GM12878 (cell line): Measurements from ENCODE around the gene CCBE1. TPM values are rescaled to one million over a fixed set of nuclear protein-coding genes. Genes with fewer than 3 reads are reported as not detected.

ENCODE experiments used
- ATAC-seq: fragments of 200-7000 bp; cut with Tn5 transposase; 3 replicates; pipeline ENCODE4 v1.9.1; 2020; ENCODE audit warnings: mild to moderate bottlenecking, moderate library complexity
- BruUV-seq: library from RNA; stranded (reverse); fragments of 400-500 nt; replicated peaks from 2 replicates; lab custom pipeline; 2021; lab: Mats Ljungman, UMichigan
- CTCF ChIA-PET: fragments of 300-600 bp; sonication (Branson Sonifier 250); formaldehyde crosslinking; extraction: SDS; loops from one replicate; lab custom pipeline; 2021; ENCODE audit warnings: inconsistent platforms; lab: Yijun Ruan, JAX
- POLR2A ChIA-PET: fragments of 350-600 bp; formaldehyde crosslinking; extraction: SDS; loops from one replicate; lab custom pipeline; 2021; ENCODE audit warnings: inconsistent platforms; lab: Charles Lee
- RAD21 ChIA-PET: fragments of 300-600 bp; sonication (Branson Sonifier 250); formaldehyde crosslinking; loops from one replicate; lab custom pipeline; 2023; ENCODE audit warnings: antibody characterized with exemption; ENCODE audit not compliant: unreplicated experiment; lab: Charles Lee
- SMC1A ChIA-PET: fragments of 300-600 bp; sonication (Branson Sonifier 250); formaldehyde crosslinking; loops from one replicate; lab custom pipeline; 2023; ENCODE audit not compliant: unreplicated experiment, uncharacterized antibody; lab: Charles Lee
- DNase-seq: peaks from one replicate; pipeline ENCODE4 v3.0.0-alpha.2; 2011; ENCODE audit warnings: low read depth, low spot score
- FAIRE-seq: peaks from 3 replicates; lab custom pipeline; 2011; peaks lifted over from hg19 to GRCh38; lab: Jason Lieb, UNC
- H2AFZ ChIP-seq: 2 replicates; pipeline ENCODE4 v1.6.0; 2011; ENCODE audit warnings: low read depth, low read length, control low read depth; ENCODE audit not compliant: control insufficient read depth
- H3K27ac ChIP-seq: 2 replicates; pipeline ENCODE4 v1.5.1; 2011; ENCODE audit warnings: control low read depth; ENCODE audit not compliant: control insufficient read depth, insufficient read depth
- H3K27me3 ChIP-seq, 2 experiments: replicated peaks in 1 of 2; 2 replicates each; pipeline versions ENCODE4 v1.6.0 to v1.6.1; 2011; ENCODE audit warnings: low read length in 1 of 2; ENCODE audit not compliant: control insufficient read depth in 2 of 2, insufficient read depth in 2 of 2
- H3K36me3 ChIP-seq, 2 experiments: 2 replicates each; pipeline ENCODE4 v1.5.1; 2011; ENCODE audit warnings: low read length in 1 of 2; ENCODE audit not compliant: control insufficient read depth in 2 of 2, insufficient read depth in 2 of 2
- H3K4me1 ChIP-seq: 2 replicates; pipeline ENCODE4 v1.6.1; 2011; ENCODE audit warnings: mild to moderate bottlenecking, low read length, moderate library complexity, mixed read lengths; ENCODE audit not compliant: control insufficient read depth, insufficient read depth
- H3K4me2 ChIP-seq: 2 replicates; pipeline ENCODE4 v1.6.0; 2011; ENCODE audit warnings: control low read depth; ENCODE audit not compliant: control insufficient read depth, insufficient read depth
- H3K4me3 ChIP-seq: fragments of 200-600 bp; sonication (generic); 2 replicates; pipeline ENCODE4 v1.5.1; 2016
- H3K79me2 ChIP-seq: 2 replicates; pipeline ENCODE4 v1.6.0; 2011; ENCODE audit warnings: low read length; ENCODE audit not compliant: control insufficient read depth, insufficient read depth
- H3K9ac ChIP-seq: 2 replicates; pipeline ENCODE4 v1.8.0; 2011; ENCODE audit warnings: low read length, control low read depth, mixed read lengths; ENCODE audit not compliant: control insufficient read depth, insufficient read depth
- H3K9me3 ChIP-seq: replicated peaks from 3 replicates; pipeline ENCODE4 v1.5.1; 2011; ENCODE audit warnings: mild to moderate bottlenecking, low read length; ENCODE audit not compliant: control insufficient read depth, insufficient read depth
- H4K20me1 ChIP-seq: 2 replicates; pipeline ENCODE4 v1.6.0; 2011; ENCODE audit not compliant: control insufficient read depth, insufficient read depth
- CREB1 ChIP-seq: IDR thresholded peaks from 2 replicates; pipeline ENCODE4 v1.6.1; 2012; ENCODE audit warnings: low read depth, mild to moderate bottlenecking, inconsistent platforms
- EED ChIP-seq: sonication (generic); IDR thresholded peaks from 2 replicates; pipeline ENCODE4 v1.6.1; 2016; ENCODE audit warnings: antibody characterized with exemption, low read depth
- GABPA ChIP-seq: IDR thresholded peaks from 2 replicates; pipeline ENCODE4 v1.6.1; 2014; ENCODE audit warnings: antibody characterized with exemption, low read depth, mild to moderate bottlenecking, inconsistent platforms
- RAD21 ChIP-seq: IDR thresholded peaks from 2 replicates; pipeline ENCODE4 v1.6.1; 2011; ENCODE audit warnings: mild to moderate bottlenecking, low read depth, low read length, moderate library complexity; ENCODE audit not compliant: insufficient read depth
- SMC3 ChIP-seq: IDR thresholded peaks from 2 replicates; pipeline ENCODE4 v1.6.1; 2011; ENCODE audit warnings: low read length, improper control_type of control experiment, borderline replicate concordance
- SUPT20H ChIP-seq: IDR thresholded peaks from 2 replicates; pipeline ENCODE4 v1.6.1; 2011; ENCODE audit warnings: low read depth, mild to moderate bottlenecking, low read length, moderate library complexity, borderline replicate concordance; ENCODE audit not compliant: control insufficient read depth
- ZNF274 ChIP-seq: IDR thresholded peaks from one replicate; pipeline ENCODE4 v1.8.0; 2011; ENCODE audit not compliant: insufficient read length, insufficient read depth
- WGBS: methylation state at CpG from one replicate; pipeline ENCODE4 v1.1.6; 2016; ENCODE audit warnings: low lambda C conversion rate; ENCODE audit not compliant: insufficient replicate concordance, insufficient coverage; ENCODE audit errors: missing lambda C conversion rate; 5-methylcytosine and 5-hydroxymethylcytosine counted together
- in situ Hi-C: fragments of 300-500 bp; cut with MboI; formaldehyde crosslinking; loops from 9 replicates; pipeline ENCODE4 v1.14.3; 2018; ENCODE audit warnings: mixed read lengths
- intact Hi-C: fragments of 100-400 bp; cut with micrococcal nuclease; formaldehyde crosslinking; loops from one replicate; pipeline ENCODE4 v1.14.2; 2022; ENCODE audit not compliant: unreplicated experiment
- polyA plus RNA-seq, 11 experiments: library from polyadenylated mRNA; depleted of rRNA in 4 of 11; unstranded in 6 of 11; stranded (reverse) in 5 of 11; fragments of >200 nt; fragmentation: Nextera tagmentation in 4 of 11; fragmentation: Illumina TruSeq in 1 of 11; extraction: Ambion mirVana in 4 of 11; extraction: Trizol in 1 of 11; gene quantifications; 1 replicate in 1 of 11; 2 replicates in 10 of 11; pipeline versions ENCODE4 v1.2.1 to v1.2.3, GENCODE V29; 2011 to 2016; ENCODE audit warnings: inconsistent platforms in 2 of 11, missing spikeins in 2 of 11, low read depth in 1 of 11
- total RNA-seq, 4 experiments: library from RNA; depleted of rRNA in 3 of 4; stranded (reverse); fragments of >200 nt in 3 of 4; fragmentation: Illumina TruSeq in 1 of 4; extraction: Trizol in 1 of 4; gene quantifications; 2 replicates each; pipeline versions ENCODE4 v1.2.1 to v1.2.3, GENCODE V29; 2013 to 2021
- TF ChIP-seq, protein P1 (sequence below): IDR thresholded peaks from 2 replicates; pipeline ENCODE4 v1.6.1; 2012; ENCODE audit warnings: low read depth, low read length, improper control_type of control experiment
- TF ChIP-seq, protein P2 (sequence below): fragments of 450-650 bp; IDR thresholded peaks from 2 replicates; pipeline ENCODE4 v1.6.1; 2016; ENCODE audit warnings: mild to moderate bottlenecking
- TF ChIP-seq, protein P3 (sequence below): fragments of 150-350 bp; IDR thresholded peaks from 2 replicates; pipeline ENCODE4 v1.6.1; 2016; ENCODE audit warnings: low read depth, low read length
- TF ChIP-seq, protein P4 (sequence below): IDR thresholded peaks from 2 replicates; pipeline ENCODE4 v1.6.1; 2012; ENCODE audit warnings: low read depth, low read length, improper control_type of control experiment

CCBE1 gene
- total and polyA plus RNA-seq, 10 of the 15 experiments (the other 5 are each of a cell fraction or from before 2014, with no cell fraction given): 0.03 to 0.49 (median 0.04) TPM; not detected in 7

DNA sequence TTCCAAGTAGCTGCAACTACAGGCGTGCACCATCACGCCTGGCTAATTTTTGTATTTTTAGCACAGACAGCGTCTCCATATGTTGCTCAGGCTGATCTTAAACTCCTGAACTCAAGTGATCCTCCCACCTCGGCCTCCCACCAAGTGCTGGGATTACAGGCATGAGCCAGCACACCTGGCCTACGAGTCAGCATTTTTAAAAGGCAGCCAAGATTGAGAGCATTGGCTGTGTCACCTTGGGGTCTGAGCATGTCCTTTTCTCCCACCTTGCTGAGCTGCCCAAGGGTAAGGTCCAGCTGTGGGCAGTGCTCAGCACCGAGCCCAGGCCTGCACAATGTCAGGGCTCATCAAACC is 195.3 kb downstream of the CCBE1 start:
- POLR2A ChIA-PET: no interaction called here
- Histone ChIP-seq H3K4me2 (no peak overlapping the region), H3K27me3 (peaks cover 0 to 2% of the 10 kb centered on the region in 2 experiments; a peak in 1 of 4 replicates), H3K4me3 (no peak overlapping the region), H3K9ac (no peak overlapping the region), H3K79me2 (no peaks in the 10 kb centered on the region), H3K27ac (no peak overlapping the region), H4K20me1 (no peaks in the 10 kb centered on the region), H2AFZ (no peak overlapping the region), H3K4me1 (no peaks in the 10 kb centered on the region), H3K9me3 (no peaks in the 10 kb centered on the region; the same call in 2 of the 3 replicates), H3K36me3 (no peaks in the 10 kb centered on the region)
- DNase-seq (no peak), ATAC-seq (no peak), FAIRE-seq (no peak)
- RAD21 ChIA-PET: no interaction called here
- intact Hi-C loops: no loop called here
- in situ Hi-C loops: no loop called here
- no peak for TF ChIP-seq EED
- TF ChIP-seq, protein P1, sequence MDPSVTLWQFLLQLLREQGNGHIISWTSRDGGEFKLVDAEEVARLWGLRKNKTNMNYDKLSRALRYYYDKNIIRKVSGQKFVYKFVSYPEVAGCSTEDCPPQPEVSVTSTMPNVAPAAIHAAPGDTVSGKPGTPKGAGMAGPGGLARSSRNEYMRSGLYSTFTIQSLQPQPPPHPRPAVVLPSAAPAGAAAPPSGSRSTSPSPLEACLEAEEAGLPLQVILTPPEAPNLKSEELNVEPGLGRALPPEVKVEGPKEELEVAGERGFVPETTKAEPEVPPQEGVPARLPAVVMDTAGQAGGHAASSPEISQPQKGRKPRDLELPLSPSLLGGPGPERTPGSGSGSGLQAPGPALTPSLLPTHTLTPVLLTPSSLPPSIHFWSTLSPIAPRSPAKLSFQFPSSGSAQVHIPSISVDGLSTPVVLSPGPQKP: no peak
- CTCF ChIA-PET: interaction anchor here (1.6 kb wide), 1 partner anchor 43 kb away, joined by 3 read pairs; no protein-coding TSS in a partner anchor
- 0% methylated on average over 6 of the region's 6 CpGs for WGBS
- BruUV-seq: no TSS peak
- SMC1A ChIA-PET: no interaction called here

DNA sequence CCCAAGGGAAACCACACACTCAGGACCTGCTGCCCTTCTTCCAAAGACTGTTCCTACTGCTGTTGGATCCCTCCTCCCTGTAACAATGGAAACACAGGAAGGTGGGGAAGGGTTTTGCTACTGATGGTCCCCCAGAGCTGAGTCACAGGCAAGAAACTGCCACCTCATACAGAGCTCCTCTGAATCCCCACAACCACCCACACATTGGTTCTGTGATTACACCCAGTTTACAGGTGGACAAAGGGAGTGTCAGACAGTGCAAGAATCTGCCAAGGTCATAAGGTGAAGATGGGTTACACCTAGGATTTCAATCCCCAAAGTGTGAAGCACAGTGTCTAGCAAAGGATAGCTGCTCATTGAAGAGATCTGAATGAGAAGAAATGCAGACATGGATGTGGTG is 196.5 kb downstream of the CCBE1 start:
- FAIRE-seq: no peak
- Histone ChIP-seq H3K4me2 (no peak overlapping the region), H3K27me3 (peaks cover 0 to 2% of the 10 kb centered on the region in 2 experiments; a peak in 1 of 4 replicates), H4K20me1 (no peaks in the 10 kb centered on the region), H3K9me3 (no peaks in the 10 kb centered on the region; the same call in 2 of the 3 replicates), H3K9ac (no peak overlapping the region), H3K4me1 (no peaks in the 10 kb centered on the region), H3K27ac (no peak overlapping the region), H3K36me3 (no peaks in the 10 kb centered on the region), H3K4me3 (no peak overlapping the region), H3K79me2 (no peaks in the 10 kb centered on the region), H2AFZ (no peak overlapping the region)
- intact Hi-C loops: no loop called here
- DNase-seq: no peak
- POLR2A ChIA-PET: no interaction called here
- in situ Hi-C loops: no loop called here
- no peak for ATAC-seq
- RAD21 ChIA-PET: no interaction called here
- CTCF ChIA-PET: interaction anchor here (1.6 kb wide), 1 partner anchor 42 kb away, joined by 3 read pairs; no protein-coding TSS in a partner anchor
- SMC1A ChIA-PET: no interaction called here
- BruUV-seq: no TSS peak
- no peak for TF ChIP-seq SUPT20H
- TF ChIP-seq GABPA: no peak
- no peak for TF ChIP-seq RAD21
- no peak for TF ChIP-seq ZNF274
- TF ChIP-seq, protein P2, sequence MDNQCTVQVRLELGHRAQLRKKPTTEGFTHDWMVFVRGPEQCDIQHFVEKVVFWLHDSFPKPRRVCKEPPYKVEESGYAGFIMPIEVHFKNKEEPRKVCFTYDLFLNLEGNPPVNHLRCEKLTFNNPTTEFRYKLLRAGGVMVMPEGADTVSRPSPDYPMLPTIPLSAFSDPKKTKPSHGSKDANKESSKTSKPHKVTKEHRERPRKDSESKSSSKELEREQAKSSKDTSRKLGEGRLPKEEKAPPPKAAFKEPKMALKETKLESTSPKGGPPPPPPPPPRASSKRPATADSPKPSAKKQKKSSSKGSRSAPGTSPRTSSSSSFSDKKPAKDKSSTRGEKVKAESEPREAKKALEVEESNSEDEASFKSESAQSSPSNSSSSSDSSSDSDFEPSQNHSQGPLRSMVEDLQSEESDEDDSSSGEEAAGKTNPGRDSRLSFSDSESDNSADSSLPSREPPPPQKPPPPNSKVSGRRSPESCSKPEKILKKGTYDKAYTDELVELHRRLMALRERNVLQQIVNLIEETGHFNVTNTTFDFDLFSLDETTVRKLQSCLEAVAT: no peak
- TF ChIP-seq, protein P3, sequence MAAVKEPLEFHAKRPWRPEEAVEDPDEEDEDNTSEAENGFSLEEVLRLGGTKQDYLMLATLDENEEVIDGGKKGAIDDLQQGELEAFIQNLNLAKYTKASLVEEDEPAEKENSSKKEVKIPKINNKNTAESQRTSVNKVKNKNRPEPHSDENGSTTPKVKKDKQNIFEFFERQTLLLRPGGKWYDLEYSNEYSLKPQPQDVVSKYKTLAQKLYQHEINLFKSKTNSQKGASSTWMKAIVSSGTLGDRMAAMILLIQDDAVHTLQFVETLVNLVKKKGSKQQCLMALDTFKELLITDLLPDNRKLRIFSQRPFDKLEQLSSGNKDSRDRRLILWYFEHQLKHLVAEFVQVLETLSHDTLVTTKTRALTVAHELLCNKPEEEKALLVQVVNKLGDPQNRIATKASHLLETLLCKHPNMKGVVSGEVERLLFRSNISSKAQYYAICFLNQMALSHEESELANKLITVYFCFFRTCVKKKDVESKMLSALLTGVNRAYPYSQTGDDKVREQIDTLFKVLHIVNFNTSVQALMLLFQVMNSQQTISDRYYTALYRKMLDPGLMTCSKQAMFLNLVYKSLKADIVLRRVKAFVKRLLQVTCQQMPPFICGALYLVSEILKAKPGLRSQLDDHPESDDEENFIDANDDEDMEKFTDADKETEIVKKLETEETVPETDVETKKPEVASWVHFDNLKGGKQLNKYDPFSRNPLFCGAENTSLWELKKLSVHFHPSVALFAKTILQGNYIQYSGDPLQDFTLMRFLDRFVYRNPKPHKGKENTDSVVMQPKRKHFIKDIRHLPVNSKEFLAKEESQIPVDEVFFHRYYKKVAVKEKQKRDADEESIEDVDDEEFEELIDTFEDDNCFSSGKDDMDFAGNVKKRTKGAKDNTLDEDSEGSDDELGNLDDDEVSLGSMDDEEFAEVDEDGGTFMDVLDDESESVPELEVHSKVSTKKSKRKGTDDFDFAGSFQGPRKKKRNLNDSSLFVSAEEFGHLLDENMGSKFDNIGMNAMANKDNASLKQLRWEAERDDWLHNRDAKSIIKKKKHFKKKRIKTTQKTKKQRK: no peak
- TF ChIP-seq, protein P4, sequence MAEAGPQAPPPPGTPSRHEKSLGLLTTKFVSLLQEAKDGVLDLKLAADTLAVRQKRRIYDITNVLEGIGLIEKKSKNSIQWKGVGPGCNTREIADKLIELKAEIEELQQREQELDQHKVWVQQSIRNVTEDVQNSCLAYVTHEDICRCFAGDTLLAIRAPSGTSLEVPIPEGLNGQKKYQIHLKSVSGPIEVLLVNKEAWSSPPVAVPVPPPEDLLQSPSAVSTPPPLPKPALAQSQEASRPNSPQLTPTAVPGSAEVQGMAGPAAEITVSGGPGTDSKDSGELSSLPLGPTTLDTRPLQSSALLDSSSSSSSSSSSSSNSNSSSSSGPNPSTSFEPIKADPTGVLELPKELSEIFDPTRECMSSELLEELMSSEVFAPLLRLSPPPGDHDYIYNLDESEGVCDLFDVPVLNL: no peak
- TF ChIP-seq SMC3: no peak
- no peak for TF ChIP-seq CREB1
